IMR-90 (cell line): ENCODE measurements around the gene SCNN1B. TPM values are rescaled to one million over a fixed set of nuclear protein-coding genes. Genes with fewer than 3 reads are reported as not detected.
A peak's percentile ranks its signal among the peaks of the same experiment; 100 is the strongest.

ENCODE experiments used
- ATAC-seq: fragments of 200-7000 bp; cut with Tn5 transposase; 2 replicates; pipeline ENCODE4 v1.9.1; 2020; ENCODE audit warnings: low read depth, mild to moderate bottlenecking, moderate library complexity
- BruUV-seq: library from RNA; stranded (reverse); fragments of 400-500 nt; replicated peaks from 2 replicates; lab custom pipeline; 2021; lab: Mats Ljungman, UMichigan
- CTCF ChIA-PET: fragments of 300-600 bp; formaldehyde crosslinking; extraction: SDS; loops from one replicate; lab custom pipeline; 2021; ENCODE audit warnings: antibody characterized with exemption; lab: Yijun Ruan, JAX
- POLR2A ChIA-PET: fragments of 300-600 bp; sonication (Branson Sonifier 250); formaldehyde crosslinking; loops from one replicate; lab custom pipeline; 2022; ENCODE audit warnings: antibody characterized with exemption; ENCODE audit not compliant: unreplicated experiment; lab: Charles Lee
- DNase-seq: peaks from one replicate; pipeline ENCODE4 v3.0.0; 2013
- H2AFZ ChIP-seq: replicated peaks from 2 replicates; pipeline ENCODE3; 2013; ENCODE audit warnings: low read length, mild to moderate bottlenecking; ENCODE audit not compliant: poor library complexity
- H2AK5ac ChIP-seq: 2 replicates; pipeline ENCODE4 v1.6.1; 2013; ENCODE audit warnings: low read depth, low read length, inconsistent platforms
- H2AK9ac ChIP-seq: replicated peaks from 2 replicates; pipeline ENCODE3; 2013; ENCODE audit warnings: mild to moderate bottlenecking, low read depth, low read length, moderate library complexity; ENCODE audit not compliant: poor library complexity
- H2BK120ac ChIP-seq: 2 replicates; pipeline ENCODE4 v1.6.1; 2013; ENCODE audit warnings: low read depth, low read length, inconsistent platforms
- H2BK15ac ChIP-seq: 3 replicates; pipeline ENCODE4 v1.6.1; 2013; ENCODE audit warnings: low read depth, low read length, inconsistent platforms
- H2BK20ac ChIP-seq: 2 replicates; pipeline ENCODE4 v1.6.1; 2013; ENCODE audit warnings: low read depth, mild to moderate bottlenecking, inconsistent platforms, low read length, moderate library complexity
- H2BK5ac ChIP-seq: 2 replicates; pipeline ENCODE4 v1.6.1; 2013; ENCODE audit warnings: mild to moderate bottlenecking, low read depth, low read length, inconsistent platforms; ENCODE audit not compliant: poor library complexity, severe bottlenecking
- H3K14ac ChIP-seq: replicated peaks from 2 replicates; pipeline ENCODE4 v1.6.1; 2013; ENCODE audit warnings: low read depth, low read length, inconsistent platforms
- H3K18ac ChIP-seq: 2 replicates; pipeline ENCODE4 v1.6.1; 2013; ENCODE audit warnings: low read depth, low read length, control low read depth
- H3K23ac ChIP-seq: 2 replicates; pipeline ENCODE4 v1.6.1; 2013; ENCODE audit warnings: low read depth, low read length, inconsistent platforms
- H3K27ac ChIP-seq: 2 replicates; pipeline ENCODE4 v1.5.1; 2013; ENCODE audit warnings: mild to moderate bottlenecking, control low read depth, low read length; ENCODE audit not compliant: insufficient read depth
- H3K27me3 ChIP-seq: 2 replicates; pipeline ENCODE4 v1.6.1; 2013; ENCODE audit warnings: low read length; ENCODE audit not compliant: control insufficient read depth, insufficient read depth
- H3K36me3 ChIP-seq: 2 replicates; pipeline ENCODE4 v1.6.1; 2013; ENCODE audit warnings: low read length, mixed read lengths; ENCODE audit not compliant: control insufficient read depth, insufficient read depth
- H3K4ac ChIP-seq: 2 replicates; pipeline ENCODE4 v1.6.1; 2013; ENCODE audit warnings: low read depth, low read length, inconsistent platforms
- H3K4me1 ChIP-seq: 2 replicates; pipeline ENCODE4 v1.6.1; 2013; ENCODE audit warnings: low read length, mixed read lengths; ENCODE audit not compliant: control insufficient read depth, insufficient read depth
- H3K4me2 ChIP-seq: 2 replicates; pipeline ENCODE4 v1.6.1; 2013; ENCODE audit warnings: low read depth, mild to moderate bottlenecking, control low read depth, low read length, moderate library complexity
- H3K4me3 ChIP-seq: 2 replicates; pipeline ENCODE4 v1.5.1; 2013; ENCODE audit warnings: low read depth, mild to moderate bottlenecking, control low read depth, low read length, moderate library complexity; ENCODE audit not compliant: insufficient read depth
- H3K56ac ChIP-seq: 2 replicates; pipeline ENCODE4 v1.6.1; 2013; ENCODE audit warnings: low read length, inconsistent platforms; ENCODE audit not compliant: insufficient read depth; ENCODE audit errors: extremely low read depth
- H3K79me1 ChIP-seq, 2 experiments: 2 replicates each; pipeline ENCODE4 v1.6.1; 2013; ENCODE audit warnings: low read length in 2 of 2, inconsistent platforms in 1 of 2, low read depth in 1 of 2
- H3K9ac ChIP-seq: 2 replicates; pipeline ENCODE4 v1.6.1; 2013; ENCODE audit warnings: low read depth, low read length, control low read depth
- H3K9me1 ChIP-seq: 2 replicates; pipeline ENCODE4 v1.6.1; 2013; ENCODE audit warnings: low read length, inconsistent platforms; ENCODE audit not compliant: insufficient read depth
- H3K9me3 ChIP-seq: 2 replicates; pipeline ENCODE4 v1.6.1; 2013; ENCODE audit warnings: low read length; ENCODE audit not compliant: control insufficient read depth, insufficient read depth
- H4K20me1 ChIP-seq: 2 replicates; pipeline ENCODE4 v1.6.1; 2013; ENCODE audit warnings: low read length, inconsistent platforms; ENCODE audit not compliant: insufficient read depth
- H4K5ac ChIP-seq: 2 replicates; pipeline ENCODE4 v1.6.1; 2013; ENCODE audit warnings: mild to moderate bottlenecking, low read depth, low read length, control low read depth
- H4K8ac ChIP-seq, 2 experiments: 2 replicates each; pipeline ENCODE4 v1.6.1; 2013; ENCODE audit warnings: low read depth in 2 of 2, low read length in 2 of 2, control low read depth in 1 of 2, inconsistent platforms in 1 of 2
- H4K91ac ChIP-seq: 2 replicates; pipeline ENCODE4 v1.6.1; 2013; ENCODE audit warnings: low read depth, low read length, inconsistent platforms; ENCODE audit not compliant: insufficient read depth
- BHLHE40 ChIP-seq: fragments of 150-350 bp; IDR thresholded peaks from 2 replicates; pipeline ENCODE4 v1.6.1; 2016; ENCODE audit warnings: mild to moderate bottlenecking, low read depth, low read length
- CEBPB ChIP-seq: IDR thresholded peaks from 2 replicates; pipeline ENCODE4 v1.6.1; 2012; ENCODE audit warnings: low read depth, low read length, improper control_type of control experiment
- CHD1 ChIP-seq: IDR thresholded peaks from 2 replicates; pipeline ENCODE4 v1.6.1; 2012; ENCODE audit warnings: low read depth, low read length, improper control_type of control experiment
- FOS ChIP-seq: fragments of 150-350 bp; IDR thresholded peaks from 2 replicates; pipeline ENCODE4 v1.6.1; 2016; ENCODE audit warnings: low read depth, low read length
- MXI1 ChIP-seq: IDR thresholded peaks from 2 replicates; pipeline ENCODE4 v1.6.1; 2012; ENCODE audit warnings: low read depth, mild to moderate bottlenecking, low read length, moderate library complexity, borderline replicate concordance
- POLR2A ChIP-seq: IDR thresholded peaks from 2 replicates; pipeline ENCODE4 v1.6.1; 2012; ENCODE audit warnings: mild to moderate bottlenecking, low read depth, low read length
- RAD21 ChIP-seq: IDR thresholded peaks from 2 replicates; pipeline ENCODE4 v1.6.1; 2012; ENCODE audit warnings: low read length, improper control_type of control experiment
- RFX5 ChIP-seq: IDR thresholded peaks from 2 replicates; pipeline ENCODE4 v1.8.0; 2012; ENCODE audit warnings: low read depth, mild to moderate bottlenecking, low read length, moderate library complexity
- SMC3 ChIP-seq: fragments of 150-350 bp; IDR thresholded peaks from 2 replicates; pipeline ENCODE4 v1.6.1; 2016; ENCODE audit warnings: low read depth, mild to moderate bottlenecking, antibody characterized with exemption, low read length, moderate library complexity
- WGBS, 2 experiments: methylation state at CpG; one replicate each; pipeline versions ENCODE4 v1.1.5 to v1.1.7; 2013; ENCODE audit warnings: missing lambda C conversion rate in 2 of 2; ENCODE audit not compliant: insufficient read length in 1 of 2; ENCODE audit errors: extremely low coverage in 2 of 2; 5-methylcytosine and 5-hydroxymethylcytosine counted together
- dilution Hi-C: fragments of 300-500 bp; cut with HindIII; formaldehyde crosslinking; loops from one replicate; pipeline ENCODE4 v1.14.3; 2018; ENCODE audit warnings: low sequenced_read_pairs; ENCODE audit not compliant: unreplicated experiment
- in situ Hi-C: fragments of 300-500 bp; cut with MboI; formaldehyde crosslinking; loops from 3 replicates; pipeline ENCODE4 v1.14.3; 2019; ENCODE audit warnings: low sequenced_read_pairs, inconsistent platforms, mixed read lengths
- intact Hi-C: fragments of 100-400 bp; cut with micrococcal nuclease; formaldehyde crosslinking; loops from 2 replicates; pipeline ENCODE4 v1.10.0; 2022
- polyA plus RNA-seq, 3 experiments: library from polyadenylated mRNA; depleted of rRNA; stranded (reverse); fragments of >200 nt; gene quantifications; 2 replicates each; pipeline ENCODE4 v1.2.3, GENCODE V29; 2012; ENCODE audit warnings: low replicate concordance in 1 of 3
- total RNA-seq: library from RNA; depleted of rRNA; stranded (reverse); fragments of >200 nt; gene quantifications from 2 replicates; pipeline ENCODE4 v1.2.3, GENCODE V29; 2012
- TF ChIP-seq, protein P1 (sequence below): fragments of 150-350 bp; IDR thresholded peaks from 2 replicates; pipeline ENCODE4 v1.6.1; 2016; ENCODE audit warnings: low read depth, mild to moderate bottlenecking, low read length, moderate library complexity, borderline replicate concordance

The SCNN1B gene
- total and polyA plus RNA-seq, 2 of the 4 experiments (the other 2 are of a cell fraction): not detected

DNA sequence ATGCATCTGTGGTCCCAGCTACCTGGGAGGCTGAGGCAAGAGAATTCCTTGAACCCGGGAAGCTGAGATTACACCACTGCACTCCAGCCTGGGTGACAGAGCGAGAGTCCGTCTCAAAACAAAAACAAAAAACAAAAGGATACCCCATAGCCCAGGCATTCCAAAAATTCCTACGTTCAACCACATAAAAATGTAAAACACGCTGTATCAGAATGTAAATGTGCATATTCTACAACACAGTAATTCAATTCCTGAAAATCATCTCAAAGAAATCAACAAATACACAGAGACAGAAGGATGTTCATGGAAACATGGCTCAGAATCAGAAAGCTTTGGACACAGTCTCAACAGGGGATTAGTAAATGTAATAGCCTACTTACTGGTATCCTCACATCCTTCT, 117.9 kb downstream of the SCNN1B start:
- Histone ChIP-seq H4K20me1 (peaks cover 3% of the 10 kb centered on the region; the same call in 1 of the 2 replicates), H3K27ac (peak overlapping the region; percentile 90; the same call in 1 of the 2 replicates), H2AK5ac (no peak overlapping the region), H3K4me1 (peaks cover 24% of the 10 kb centered on the region), H3K4ac (peak overlapping the region; percentile 47; the same call in 1 of the 2 replicates), H3K79me1 (peaks cover 3 to 6% of the 10 kb centered on the region in 2 experiments; a peak in 2 of 4 replicates), H3K9ac (peak overlapping the region; percentile 65), H3K56ac (no peak overlapping the region), H2AK9ac (no peak overlapping the region), H2BK5ac (peak overlapping the region; percentile 68), H2BK15ac (peak overlapping the region; percentile 30; the same call in 1 of the 3 replicates), H2BK20ac (peak overlapping the region; percentile 8; the same call in 1 of the 2 replicates), H2BK120ac (peak overlapping the region; percentile 75), H3K9me3 (no peaks in the 10 kb centered on the region), H3K4me2 (peak overlapping the region; percentile 43; the same call in 1 of the 2 replicates), H4K91ac (no peak overlapping the region), H3K4me3 (no peak overlapping the region), H2AFZ (no peak overlapping the region), H3K14ac (no peak overlapping the region), H4K5ac (peak overlapping the region; percentile 93; the same call in 1 of the 2 replicates), H3K18ac (peak overlapping the region; percentile 93; the same call in 1 of the 2 replicates), H3K23ac (no peak overlapping the region), H3K27me3 (no peaks in the 10 kb centered on the region), H3K36me3 (peaks cover 24% of the 10 kb centered on the region), H3K9me1 (peaks cover 12% of the 10 kb centered on the region), H4K8ac (peak overlapping the region; percentile 64 to 74; a peak in 3 of 4 replicates)
- dilution Hi-C loops (no loop called here), intact Hi-C loops (no loop called here), in situ Hi-C loops (no loop called here)
- POLR2A ChIA-PET: interaction anchor here (0.5 to 0.6 kb wide), 2 partner anchors 210 to 1759 kb away, joined by 3 to 6 read pairs; no protein-coding TSS in a partner anchor
- TF ChIP-seq SMC3 (no peak), MXI1 (no peak), POLR2A (no peak), RAD21 (no peak), CHD1 (no peak), CEBPB (no peak), FOS (no peak), BHLHE40 (no peak), RFX5 (no peak)
- TF ChIP-seq, protein P1, sequence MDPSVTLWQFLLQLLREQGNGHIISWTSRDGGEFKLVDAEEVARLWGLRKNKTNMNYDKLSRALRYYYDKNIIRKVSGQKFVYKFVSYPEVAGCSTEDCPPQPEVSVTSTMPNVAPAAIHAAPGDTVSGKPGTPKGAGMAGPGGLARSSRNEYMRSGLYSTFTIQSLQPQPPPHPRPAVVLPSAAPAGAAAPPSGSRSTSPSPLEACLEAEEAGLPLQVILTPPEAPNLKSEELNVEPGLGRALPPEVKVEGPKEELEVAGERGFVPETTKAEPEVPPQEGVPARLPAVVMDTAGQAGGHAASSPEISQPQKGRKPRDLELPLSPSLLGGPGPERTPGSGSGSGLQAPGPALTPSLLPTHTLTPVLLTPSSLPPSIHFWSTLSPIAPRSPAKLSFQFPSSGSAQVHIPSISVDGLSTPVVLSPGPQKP: no peak
- DNase-seq (peak; percentile 47), ATAC-seq (peak; percentile 59)
- no TSS peak for BruUV-seq
- CTCF ChIA-PET: interaction anchor here (0.6 to 0.8 kb wide), 2 partner anchors 14 to 1246 kb away, joined by 3 read pairs; no protein-coding TSS in a partner anchor
- WGBS, 2 experiments: 60% methylated on average over 1 of the region's 5 CpGs; no CpG with 5 or more reads in 1 of the 2 experiments
